ENCODE measurements around the gene CEP164. TPM values are rescaled to one million over a fixed set of nuclear protein-coding genes. Genes with fewer than 3 reads are reported as not detected.

The CEP164 gene
- total RNA-seq, 1 experiment from 2014 or later, result 33.9 TPM

GRCh38 chr11:117457031-117457785 lies 129.6 kb downstream of the CEP164 start:
- Histone ChIP-seq H3F3A (ENCODE audit: insufficient read depth, low read depth) (no peaks in the 10 kb centered on the region), H3K27me3 (ENCODE audit: insufficient read depth, low read depth) (peaks cover 100% of the 10 kb centered on the region), H3K9me2 (ENCODE audit: insufficient read depth) (no peaks in the 10 kb centered on the region), H4K20me1 (ENCODE audit: insufficient read depth) (0 out of 2 replicates have a peak, but pooled peaks cover 3% of the 10 kb centered on the region), H3K36me3 (ENCODE audit: low read depth) (no peaks in the 10 kb centered on the region), H3K27ac (no peak overlapping the region), H3K79me2 (ENCODE audit: low read depth) (no peaks in the 10 kb centered on the region), H3K4me2 (no peak overlapping the region), H3K9me3 (ENCODE audit: insufficient read depth, low read depth) (no peaks in the 10 kb centered on the region), H3K4me1 (replicated peaks; ENCODE audit: insufficient read depth) (no peaks in the 10 kb centered on the region), H3K4me3 (no peak overlapping the region), H2AFZ (no peak overlapping the region)
- POLR2A ChIA-PET (ENCODE audit: unreplicated experiment), result no interaction called here
- CTCF ChIA-PET, result no interaction called here
- no peak for TF ChIP-seq EZH2 (IDR thresholded peaks at IDR 0.05; ENCODE audit: low read depth)
- TF ChIP-seq, protein P1, sequence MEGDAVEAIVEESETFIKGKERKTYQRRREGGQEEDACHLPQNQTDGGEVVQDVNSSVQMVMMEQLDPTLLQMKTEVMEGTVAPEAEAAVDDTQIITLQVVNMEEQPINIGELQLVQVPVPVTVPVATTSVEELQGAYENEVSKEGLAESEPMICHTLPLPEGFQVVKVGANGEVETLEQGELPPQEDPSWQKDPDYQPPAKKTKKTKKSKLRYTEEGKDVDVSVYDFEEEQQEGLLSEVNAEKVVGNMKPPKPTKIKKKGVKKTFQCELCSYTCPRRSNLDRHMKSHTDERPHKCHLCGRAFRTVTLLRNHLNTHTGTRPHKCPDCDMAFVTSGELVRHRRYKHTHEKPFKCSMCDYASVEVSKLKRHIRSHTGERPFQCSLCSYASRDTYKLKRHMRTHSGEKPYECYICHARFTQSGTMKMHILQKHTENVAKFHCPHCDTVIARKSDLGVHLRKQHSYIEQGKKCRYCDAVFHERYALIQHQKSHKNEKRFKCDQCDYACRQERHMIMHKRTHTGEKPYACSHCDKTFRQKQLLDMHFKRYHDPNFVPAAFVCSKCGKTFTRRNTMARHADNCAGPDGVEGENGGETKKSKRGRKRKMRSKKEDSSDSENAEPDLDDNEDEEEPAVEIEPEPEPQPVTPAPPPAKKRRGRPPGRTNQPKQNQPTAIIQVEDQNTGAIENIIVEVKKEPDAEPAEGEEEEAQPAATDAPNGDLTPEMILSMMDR (conservative IDR thresholded peaks at IDR 0.05), result no peak
- BruUV-seq (replicated peaks), result no TSS peak
- no peak for DNase-seq
- intact Hi-C loops (cut with micrococcal nuclease; ENCODE audit: unreplicated experiment), result no loop called here

DNA sequence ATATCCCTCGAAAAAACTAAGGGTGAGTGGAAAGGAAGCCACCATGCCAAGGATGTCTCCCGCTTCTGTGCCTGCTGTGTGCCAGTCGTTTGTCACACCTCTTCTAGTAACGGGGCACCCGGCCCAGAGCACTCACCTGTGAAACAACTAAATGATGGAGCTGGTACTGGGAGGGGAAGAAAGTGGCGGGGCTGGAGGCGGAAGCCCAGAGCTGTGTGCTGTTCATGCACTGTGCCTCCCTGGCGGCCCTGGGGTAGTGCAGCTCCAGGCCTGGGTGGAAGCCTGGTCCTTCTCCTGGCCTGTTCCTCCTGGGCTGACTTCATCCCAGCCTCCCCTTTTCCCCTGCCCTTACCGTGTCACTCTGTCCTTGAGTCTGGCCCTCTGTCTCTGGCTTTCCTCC lies 130.2 kb downstream of the CEP164 start:
- CTCF ChIA-PET, result no interaction called here
- Histone ChIP-seq H3K9me3 (ENCODE audit: insufficient read depth, low read depth) (no peaks in the 10 kb centered on the region), H3K79me2 (ENCODE audit: low read depth) (no peaks in the 10 kb centered on the region), H3K4me2 (no peak overlapping the region), H3K36me3 (ENCODE audit: low read depth) (no peaks in the 10 kb centered on the region), H3K4me3 (no peak overlapping the region), H3K4me1 (replicated peaks; ENCODE audit: insufficient read depth) (no peaks in the 10 kb centered on the region), H3K27me3 (ENCODE audit: insufficient read depth, low read depth) (peaks cover 100% of the 10 kb centered on the region), H3K9me2 (ENCODE audit: insufficient read depth) (no peaks in the 10 kb centered on the region), H2AFZ (no peak overlapping the region), H3K27ac (no peak overlapping the region), H4K20me1 (ENCODE audit: insufficient read depth) (0 out of 2 replicates have a peak, but pooled peaks cover 3% of the 10 kb centered on the region), H3F3A (ENCODE audit: insufficient read depth, low read depth) (no peaks in the 10 kb centered on the region)
- no TSS peak for BruUV-seq (replicated peaks)
- no peak for TF ChIP-seq EZH2 (IDR thresholded peaks at IDR 0.05; ENCODE audit: low read depth)
- TF ChIP-seq, protein P1 (conservative IDR thresholded peaks at IDR 0.05), result no peak
- intact Hi-C loops (cut with micrococcal nuclease; ENCODE audit: unreplicated experiment), result no loop called here
- POLR2A ChIA-PET (ENCODE audit: unreplicated experiment), result no interaction called here
- no peak for DNase-seq

- no peaks in the 10 kb centered on the region for H3K36me3 ChIP-seq (ENCODE audit: low read depth)
- H3K4me2 ChIP-seq, result no peak overlapping the region
- no peaks in the 10 kb centered on the region for H3F3A ChIP-seq (ENCODE audit: insufficient read depth, low read depth)
- CTCF ChIA-PET, result no interaction called here
- no peaks in the 10 kb centered on the region for H3K9me3 ChIP-seq (ENCODE audit: insufficient read depth, low read depth)
- POLR2A ChIA-PET (ENCODE audit: unreplicated experiment), result no interaction called here
- no peak for DNase-seq
- no peaks in the 10 kb centered on the region for H3K9me2 ChIP-seq (ENCODE audit: insufficient read depth)
- 0 out of 2 replicates have a peak, but pooled peaks cover 3% of the 10 kb centered on the region for H4K20me1 ChIP-seq (ENCODE audit: insufficient read depth)
- TF ChIP-seq EZH2 (IDR thresholded peaks at IDR 0.05; ENCODE audit: low read depth), result no peak; the same call in 1 of the 2 replicates
- TF ChIP-seq, protein P1 (conservative IDR thresholded peaks at IDR 0.05), result no peak
- no peak overlapping the region for H3K27ac ChIP-seq
- H3K79me2 ChIP-seq (ENCODE audit: low read depth), result no peaks in the 10 kb centered on the region
- intact Hi-C loops (cut with micrococcal nuclease; ENCODE audit: unreplicated experiment), result no loop called here
- no peak overlapping the region for H3K4me3 ChIP-seq
- H2AFZ ChIP-seq, result no peak overlapping the region
- no peaks in the 10 kb centered on the region for H3K4me1 ChIP-seq (replicated peaks; ENCODE audit: insufficient read depth)
- H3K27me3 ChIP-seq (ENCODE audit: insufficient read depth, low read depth), result peaks cover 100% of the 10 kb centered on the region
- no TSS peak for BruUV-seq (replicated peaks)
Measured at GRCh38 chr11:117458275-117459122, 130.8 kb downstream of the CEP164 start.
